Activated CD8-positive, alpha-beta memory T cell treated with anti-CD3 and anti-CD28 coated beads for 4 hours (primary cell): Measurements from ENCODE around the gene ZFAND3.

Experiments
- DNase-seq, 2 donors: peaks; one replicate each; pipeline ENCODE4 v3.0.0-alpha.2; 2020; ENCODE audit warnings: low read depth in 2 of 2

The ZFAND3 gene

DNA sequence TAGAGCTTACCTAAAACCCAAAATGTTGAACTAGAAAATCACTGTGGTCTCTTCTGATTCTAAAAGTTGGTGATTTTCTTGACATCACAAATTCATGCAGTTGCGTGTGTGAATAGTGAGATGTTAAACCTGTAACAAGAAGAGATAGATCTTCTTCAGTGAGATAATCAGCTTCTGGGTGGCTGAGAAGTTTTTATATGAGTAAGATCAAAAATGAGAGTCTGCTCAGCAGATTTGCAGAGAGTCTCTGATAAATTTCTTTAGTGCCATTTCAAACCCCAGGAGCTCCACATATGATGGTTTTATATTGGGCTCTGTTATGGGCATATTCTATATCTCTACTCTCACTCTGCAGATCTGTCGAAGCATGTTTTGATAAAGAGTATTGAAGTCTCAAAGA, 185.4 kb downstream of the ZFAND3 start:
- DNase-seq = no peak

DNA sequence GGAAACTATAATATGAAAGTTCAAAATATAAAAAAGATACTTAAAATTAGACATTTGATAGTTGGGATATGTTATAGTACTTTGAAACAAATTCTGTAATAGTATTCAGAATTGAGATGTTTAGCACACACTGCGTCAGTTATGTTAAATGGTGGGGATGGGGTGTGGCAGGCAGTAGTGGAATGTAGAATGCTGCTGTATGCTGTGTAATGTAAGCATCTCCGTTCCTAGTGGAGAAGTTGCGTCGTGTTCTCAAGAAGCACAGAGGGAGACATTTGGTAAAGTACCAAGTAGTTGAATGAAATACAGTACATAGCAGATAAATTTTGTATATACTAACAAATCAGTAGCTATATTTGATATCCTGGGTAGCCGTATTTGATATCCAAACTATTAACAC, 192.4 kb downstream of the ZFAND3 start:
- DNase-seq = no peak

DNA sequence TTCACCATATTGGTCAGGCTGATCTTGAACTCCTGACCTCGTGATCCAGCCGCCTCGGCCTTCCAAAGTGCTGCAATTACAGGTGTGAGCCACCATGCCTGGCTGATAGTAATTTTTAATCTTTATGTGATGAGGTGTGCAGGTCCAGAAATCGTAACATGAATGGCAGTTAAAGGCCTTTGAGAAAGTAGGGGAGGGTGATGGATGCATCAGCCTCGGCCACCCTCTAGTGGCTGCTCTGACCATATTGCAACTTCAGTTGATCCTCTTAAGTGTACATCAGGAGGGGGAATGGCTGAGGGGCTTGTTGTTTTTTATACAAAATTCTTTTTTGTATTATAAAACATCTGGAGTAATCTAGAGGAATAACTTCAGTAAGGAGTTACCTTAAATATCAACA, 193.0 kb downstream of the ZFAND3 start:
- no peak for DNase-seq

DNA sequence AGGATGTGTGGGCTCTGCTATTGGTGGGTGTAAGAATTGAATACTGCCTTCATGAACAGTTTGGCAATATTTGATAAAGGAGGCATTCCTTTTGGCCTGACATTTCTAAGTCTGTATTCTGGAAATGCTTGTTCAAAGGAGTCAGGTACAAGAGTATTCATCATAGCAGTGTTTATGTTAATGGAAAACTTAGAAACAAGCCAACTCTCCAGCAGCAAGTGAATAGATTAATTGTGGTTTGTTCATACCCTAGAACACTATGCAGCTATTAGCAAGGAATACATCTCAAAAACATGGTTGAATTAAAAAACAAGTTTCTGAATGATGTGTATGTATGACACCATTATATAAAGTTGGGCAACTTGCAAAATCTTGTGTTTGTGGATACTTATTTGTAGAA, 195.8 kb downstream of the ZFAND3 start:
- DNase-seq = no peak

DNA sequence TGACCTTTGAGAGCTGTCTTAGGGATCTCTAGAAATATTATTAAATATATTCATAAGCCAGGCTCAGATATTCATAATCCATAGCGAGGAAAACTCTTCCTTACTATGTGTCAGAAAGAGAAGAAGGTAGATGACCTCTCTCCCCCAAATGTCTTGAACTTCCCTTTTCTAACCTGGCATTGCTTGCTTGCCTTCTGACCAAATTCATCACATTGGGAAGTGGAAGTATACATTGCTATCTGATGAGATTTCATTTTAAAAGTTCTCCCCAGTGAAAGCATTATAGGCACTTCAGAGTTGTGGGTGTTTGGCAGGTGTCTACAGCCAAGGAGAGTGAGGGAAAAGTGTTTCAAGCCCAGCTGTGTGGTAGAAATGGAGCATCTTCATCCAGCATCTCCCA, 197.3 kb downstream of the ZFAND3 start:
- DNase-seq = no peak

DNA sequence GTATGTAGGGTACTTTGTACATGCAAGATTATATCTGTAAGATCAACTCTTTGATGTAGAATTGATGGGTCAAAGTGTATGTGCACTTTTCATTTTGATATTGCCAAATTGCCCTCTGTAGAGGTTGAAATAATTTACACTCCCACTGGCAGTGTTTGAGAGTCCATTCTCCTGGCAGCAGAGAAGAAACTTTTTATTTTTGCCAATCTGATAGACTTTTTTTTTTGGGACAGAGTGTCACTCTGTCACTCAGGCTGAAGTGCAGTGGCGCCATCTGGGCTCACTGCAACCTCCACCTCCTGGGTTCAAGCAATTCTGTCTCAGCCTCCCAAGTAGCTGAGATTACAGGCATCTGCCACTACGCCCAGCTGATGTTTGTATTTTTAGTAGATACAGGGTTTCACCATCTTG, 199.2 kb downstream of the ZFAND3 start:
- DNase-seq = no peak

DNA sequence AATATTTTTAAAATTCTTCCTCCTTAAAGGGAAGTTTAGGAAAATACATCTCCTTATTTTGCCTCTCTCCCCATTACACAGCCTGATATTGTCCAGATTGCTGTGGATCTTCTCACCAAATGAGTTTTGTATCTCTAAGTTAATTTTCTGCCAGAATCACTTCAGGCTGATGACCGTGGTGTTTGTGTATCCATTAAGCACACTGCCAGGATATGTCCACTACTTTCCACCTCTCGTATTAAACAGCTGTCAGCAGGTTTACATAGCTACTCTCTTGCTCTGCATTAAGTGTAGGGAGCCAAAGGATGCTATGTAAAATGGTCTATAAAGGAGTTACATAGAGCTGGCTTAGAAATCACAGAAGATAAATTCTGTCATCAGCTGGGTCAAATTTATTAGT, 201.1 kb downstream of the ZFAND3 start:
- DNase-seq = no peak

DNA sequence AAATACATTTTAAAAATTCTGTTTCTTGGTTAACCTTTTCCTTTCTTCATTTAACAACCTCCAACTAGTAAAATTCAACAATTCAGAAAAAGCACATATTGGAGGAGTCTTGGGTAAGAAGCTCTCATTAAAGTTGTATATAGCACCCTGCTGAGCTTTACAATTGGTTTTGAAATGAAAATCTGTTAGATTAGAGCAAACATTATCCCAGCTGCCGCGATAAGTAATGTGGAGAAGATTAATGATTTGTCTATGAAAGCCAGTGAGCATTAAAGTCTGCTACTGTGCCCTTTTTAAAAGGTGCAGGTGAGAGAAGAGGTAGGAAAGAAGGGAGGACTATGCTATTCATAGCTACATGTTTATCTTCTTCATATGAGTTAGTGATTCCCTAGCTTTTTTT, 201.5 kb downstream of the ZFAND3 start:
- no peak for DNase-seq

DNA sequence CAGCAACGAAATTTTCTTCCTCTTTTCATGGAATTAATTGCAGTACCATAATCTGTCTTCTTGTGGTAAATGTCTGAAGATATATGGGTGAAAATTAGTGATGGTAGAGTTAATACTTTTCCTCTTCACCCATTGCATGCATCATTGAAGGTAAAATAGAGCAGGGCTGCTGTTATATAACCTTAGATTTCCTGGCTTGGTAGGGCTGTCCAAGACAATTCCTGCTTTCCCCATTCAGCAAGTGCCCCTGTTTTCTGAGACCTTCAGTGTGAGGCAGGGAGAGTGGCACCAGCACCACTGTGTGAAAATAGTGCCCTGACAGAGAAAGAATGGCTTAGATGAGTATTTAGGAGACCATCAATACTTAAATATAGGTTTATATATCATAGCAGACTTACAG, 202.0 kb downstream of the ZFAND3 start:
- DNase-seq = no peak

DNA sequence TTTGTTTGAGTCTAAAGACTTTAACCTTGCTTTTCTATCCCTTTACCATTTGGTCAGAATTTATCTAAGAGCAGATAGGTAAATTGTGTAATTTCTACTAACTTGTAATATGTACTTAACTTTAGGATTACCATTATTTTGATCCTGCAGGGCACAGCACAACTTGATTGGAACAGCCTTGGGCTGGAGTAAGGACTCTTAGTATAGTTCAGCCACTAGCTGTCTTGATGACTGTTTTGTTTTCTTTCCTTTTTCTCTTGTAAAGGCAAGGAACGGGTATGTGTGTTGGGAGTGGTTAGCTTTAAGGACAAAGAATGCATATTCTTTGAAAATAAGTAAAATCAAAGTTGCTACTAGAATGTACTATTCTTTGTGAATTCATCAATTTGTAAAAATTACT, 203.2 kb downstream of the ZFAND3 start:
- DNase-seq = no peak

DNA sequence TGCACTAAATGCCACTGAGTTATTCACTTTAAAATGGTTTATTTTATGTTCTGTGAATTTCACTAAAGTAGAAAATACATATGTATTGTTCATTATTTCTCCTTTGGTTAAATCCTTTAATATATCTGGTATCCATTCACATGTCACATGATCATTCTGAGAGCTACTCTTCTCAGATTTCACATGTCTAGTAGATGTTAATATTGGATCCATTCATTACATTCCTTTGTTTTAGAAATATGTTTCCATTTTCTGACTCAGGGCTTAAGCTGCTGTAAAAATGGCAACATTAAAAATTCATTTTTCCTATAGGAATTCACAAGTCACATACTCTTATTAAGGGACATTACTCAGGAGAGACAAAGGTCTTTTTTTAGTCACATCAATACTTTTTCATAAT, 205.4 kb downstream of the ZFAND3 start:
- no peak for DNase-seq

DNA sequence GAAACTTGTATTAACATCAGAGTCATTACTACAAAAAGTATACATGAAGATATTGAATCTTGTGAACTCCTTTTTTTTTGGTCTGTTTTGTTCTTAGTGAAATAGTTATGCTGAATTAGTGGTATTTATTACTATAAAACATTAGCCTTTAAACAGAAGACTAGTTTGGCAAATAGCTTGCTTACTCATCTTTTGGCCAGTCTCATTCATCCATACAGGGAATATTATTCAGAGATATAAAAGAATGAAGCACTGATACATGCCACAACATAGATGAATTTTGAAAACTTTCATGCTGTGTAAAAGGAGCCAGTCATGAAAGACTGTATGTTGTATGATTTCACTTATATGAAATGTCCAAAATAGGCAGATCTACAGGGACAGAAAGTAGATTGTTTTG, 205.9 kb downstream of the ZFAND3 start:
- DNase-seq = no peak

DNA sequence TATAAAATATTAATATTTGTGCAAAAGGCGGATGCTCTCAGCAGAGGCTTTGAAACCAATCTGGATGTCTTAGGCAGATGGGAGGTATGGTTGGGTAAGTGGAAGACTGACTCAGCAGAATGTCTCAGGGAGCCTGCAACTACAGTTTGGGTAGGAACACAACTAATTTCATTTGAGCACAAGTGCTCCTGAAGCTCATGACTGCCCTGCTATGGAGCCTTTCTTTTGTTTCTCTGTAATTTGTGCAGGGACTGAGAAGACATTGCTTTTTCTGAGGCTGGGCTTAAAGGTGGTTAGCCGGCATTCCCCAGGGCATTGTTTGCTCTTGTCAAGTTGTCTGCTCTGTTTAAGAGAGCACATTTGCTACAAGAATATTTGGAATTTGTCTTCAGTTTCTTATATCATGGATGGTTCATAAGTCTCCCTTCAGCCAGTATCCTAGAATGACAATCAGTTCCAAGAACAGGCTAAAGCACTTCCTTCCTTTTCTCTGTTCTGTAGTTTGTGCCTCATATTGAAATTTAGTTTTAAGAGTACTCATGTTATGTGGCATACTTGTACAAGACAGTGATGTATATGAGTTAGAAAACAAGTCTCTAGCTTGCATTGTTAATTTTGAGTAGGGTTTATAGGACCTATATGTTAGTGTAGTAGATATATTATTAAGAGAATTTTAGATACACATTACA, 208.3 kb downstream of the ZFAND3 start:
- DNase-seq = no peak

DNA sequence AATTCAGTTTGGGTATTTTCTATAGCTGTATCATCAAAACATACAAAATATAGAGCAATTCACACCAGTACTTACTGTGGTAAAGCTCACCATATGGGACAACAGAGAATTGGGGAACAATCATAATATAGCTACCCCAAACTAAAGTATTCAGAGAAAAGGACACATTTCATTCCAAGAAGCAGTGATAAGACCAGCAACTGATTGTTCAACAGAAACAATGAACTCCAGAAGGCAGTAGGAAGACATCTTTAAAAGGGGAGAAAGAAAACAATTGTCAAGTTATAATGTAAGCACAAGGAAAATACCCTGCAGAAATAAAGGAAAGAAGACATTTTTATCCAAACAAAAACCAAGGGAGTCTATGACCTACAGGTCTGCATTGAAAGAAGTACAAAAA, 210.9 kb downstream of the ZFAND3 start:
- DNase-seq = no peak

DNA sequence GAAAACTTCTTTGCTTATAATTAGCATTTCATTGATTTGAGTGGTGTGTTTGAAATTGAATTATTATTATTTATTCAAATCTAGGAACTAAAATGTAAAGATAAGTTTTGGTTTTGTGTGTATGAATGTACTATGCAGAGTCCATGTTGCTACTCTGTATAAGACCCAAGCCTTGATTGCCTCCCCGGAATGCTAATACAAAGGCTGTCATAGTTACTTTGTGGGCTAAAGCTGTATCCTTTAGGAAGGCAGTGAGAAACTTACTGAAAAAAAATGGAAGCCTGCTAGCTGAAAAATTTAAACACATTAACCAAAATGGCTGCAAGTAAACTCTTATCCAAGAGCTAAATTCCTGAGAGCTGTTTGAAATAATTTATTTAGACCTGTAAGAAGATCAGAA, 213.3 kb downstream of the ZFAND3 start:
- no peak for DNase-seq

DNA sequence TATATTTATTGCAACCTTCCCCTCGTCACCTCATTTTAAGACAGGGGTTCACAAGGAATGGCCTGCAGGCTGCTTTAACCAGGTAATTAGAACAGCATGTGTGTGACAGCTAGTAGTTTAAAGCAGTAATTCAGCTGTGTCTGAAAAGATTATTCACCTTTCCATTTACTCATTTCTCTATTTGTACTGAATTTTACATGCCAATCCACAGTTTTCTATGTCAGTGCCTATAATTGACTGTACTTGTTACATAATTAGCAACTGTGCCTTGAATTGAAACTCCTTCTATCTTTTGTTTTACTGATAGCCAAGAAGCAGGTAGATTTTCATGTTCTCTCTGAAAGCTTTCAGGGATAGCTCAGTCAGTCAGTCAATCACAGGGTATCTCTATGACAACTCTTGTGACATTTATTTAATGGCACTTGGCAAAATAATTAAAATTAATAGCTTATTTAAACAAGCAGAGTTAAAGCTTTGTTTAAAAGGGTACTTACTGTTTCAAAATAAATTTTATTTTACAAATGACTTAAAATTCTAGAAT, 214.0 kb downstream of the ZFAND3 start:
- no peak for DNase-seq

DNA sequence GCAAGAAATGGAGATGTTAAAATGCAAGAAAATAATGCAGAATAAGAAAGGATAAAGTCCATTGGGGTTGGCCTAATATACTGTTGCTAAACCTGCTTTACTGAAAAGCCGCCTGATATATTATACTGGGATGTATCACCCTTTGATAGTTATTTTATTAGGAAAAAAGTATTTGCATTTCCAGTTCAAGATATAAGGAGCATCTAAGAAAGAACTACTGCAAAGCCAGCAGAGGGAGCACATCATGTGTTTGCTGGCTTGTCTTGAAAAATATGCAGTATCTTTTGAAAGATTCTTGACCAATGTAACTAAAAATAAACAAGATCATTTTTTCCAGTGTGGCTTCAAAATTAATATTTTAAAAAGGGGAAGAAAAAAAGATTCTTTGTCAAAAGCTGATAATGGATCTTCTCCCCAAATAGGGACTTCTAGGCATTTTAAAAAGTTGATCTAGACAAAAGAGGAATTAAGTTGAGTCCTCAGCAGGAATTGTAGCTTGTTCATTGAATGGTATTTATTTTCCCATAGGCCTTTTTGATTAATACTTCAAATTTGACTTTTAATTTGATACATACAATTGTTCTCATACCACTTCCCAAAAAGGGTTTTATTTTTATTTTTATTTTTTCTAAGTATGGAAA, 214.9 kb downstream of the ZFAND3 start:
- no peak for DNase-seq

DNA sequence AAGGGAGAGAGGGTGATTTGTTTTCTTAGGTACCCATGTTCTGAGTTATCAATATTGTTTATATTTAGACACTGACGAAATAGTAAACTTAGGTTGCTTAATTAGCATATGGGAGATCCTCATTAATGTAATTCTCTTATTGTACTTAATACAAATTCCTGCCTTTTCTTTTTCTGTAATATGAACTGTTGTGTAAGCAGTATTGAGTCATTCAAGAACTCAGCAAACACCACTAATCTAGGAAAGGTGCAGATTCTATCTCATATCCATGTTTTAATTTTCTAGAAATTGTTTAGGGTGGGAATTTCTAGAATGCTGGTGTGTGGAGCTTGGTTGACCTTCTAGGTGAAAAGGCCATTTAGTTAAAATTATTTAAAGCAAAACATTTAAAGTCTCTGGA, 216.0 kb downstream of the ZFAND3 start:
- DNase-seq = no peak

DNA sequence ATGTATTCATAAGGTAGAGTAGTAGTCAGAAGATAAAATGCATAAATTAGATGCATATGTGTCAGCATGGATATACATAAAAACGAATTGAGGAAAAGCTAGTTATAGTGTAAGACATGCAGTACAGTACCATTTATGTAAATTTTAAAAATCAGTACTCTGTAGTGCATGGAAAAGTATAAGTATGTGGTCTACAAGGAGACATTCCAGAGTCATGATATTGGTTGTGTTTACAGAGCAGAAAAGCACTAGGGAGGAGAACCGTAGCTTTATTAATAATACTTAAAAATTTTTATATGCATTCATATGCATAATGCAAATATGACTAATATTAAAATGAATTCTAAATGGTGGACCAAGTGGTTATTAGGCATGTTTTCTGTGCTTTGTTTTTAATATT, 220.0 kb downstream of the ZFAND3 start:
- no peak for DNase-seq

DNA sequence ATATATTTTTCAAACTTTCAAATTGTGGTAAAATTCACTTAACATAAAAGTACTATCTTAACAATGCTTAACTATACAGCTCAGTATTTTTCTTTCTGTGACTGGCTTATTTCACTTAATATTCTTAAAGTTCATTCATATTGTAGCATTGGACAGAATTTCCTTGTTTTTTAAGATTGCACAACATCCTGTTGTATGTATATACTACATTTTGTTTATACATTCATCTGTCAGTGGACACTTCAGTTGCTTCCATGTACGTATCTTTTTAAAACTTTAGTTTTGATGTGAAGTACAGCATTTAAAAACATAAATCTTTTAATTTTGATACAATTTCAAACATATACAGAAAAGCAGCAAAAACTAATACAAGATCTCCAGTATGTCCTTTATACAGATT, 220.7 kb downstream of the ZFAND3 start:
- DNase-seq = no peak

DNA sequence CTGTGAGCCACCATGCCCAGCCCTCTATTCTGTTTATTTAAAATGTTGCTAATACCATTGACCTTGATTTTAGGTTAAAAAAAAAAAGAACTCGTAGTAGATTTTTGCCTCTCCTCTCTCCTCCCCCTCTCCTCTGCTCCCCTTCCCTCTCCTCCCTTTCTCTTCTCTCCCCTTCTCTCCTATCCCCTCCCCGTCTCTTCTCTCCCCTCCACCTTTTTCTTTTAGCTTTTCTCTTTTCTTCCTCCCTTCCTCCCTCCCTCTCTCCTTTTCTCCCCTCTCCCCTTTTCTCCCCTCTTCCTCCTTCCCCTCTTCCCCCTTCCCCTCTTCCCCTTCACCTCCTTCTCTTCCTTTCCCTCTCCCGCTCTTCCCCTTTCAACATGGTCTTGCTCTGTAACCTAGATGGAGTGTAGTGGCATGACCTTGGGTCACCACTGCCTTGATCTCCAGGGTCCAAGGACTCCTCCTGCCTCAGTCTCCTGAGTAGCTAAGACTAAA, 223.8 kb downstream of the ZFAND3 start:
- no peak for DNase-seq

DNA sequence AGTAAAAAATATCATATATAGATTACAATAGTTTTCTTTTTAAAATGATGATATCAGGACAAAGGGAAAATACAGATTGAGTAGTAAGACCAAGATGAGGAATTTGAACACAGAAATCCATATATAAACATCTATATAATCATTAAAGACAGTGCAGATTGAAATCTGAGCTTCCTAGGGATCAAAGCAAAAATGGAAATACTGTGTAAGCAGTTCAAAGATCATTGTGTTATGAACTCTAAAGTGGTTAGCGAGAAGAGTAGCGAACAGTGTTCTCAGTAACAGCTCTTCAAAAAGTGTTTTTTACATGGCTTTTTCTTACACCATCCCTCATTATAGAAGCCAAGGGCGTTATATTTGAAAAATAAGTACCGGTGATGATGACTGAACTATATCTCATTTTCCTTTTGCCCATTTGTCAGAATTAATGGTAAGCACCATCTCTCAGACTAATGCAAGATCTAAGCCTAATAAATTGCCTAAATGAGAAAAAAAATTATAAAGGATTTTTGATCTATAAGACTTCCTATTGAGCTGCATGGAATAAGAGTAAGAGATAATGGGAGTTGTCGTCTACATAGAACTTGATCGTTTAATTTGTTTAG, 226.3 kb downstream of the ZFAND3 start:
- no peak for DNase-seq

DNA sequence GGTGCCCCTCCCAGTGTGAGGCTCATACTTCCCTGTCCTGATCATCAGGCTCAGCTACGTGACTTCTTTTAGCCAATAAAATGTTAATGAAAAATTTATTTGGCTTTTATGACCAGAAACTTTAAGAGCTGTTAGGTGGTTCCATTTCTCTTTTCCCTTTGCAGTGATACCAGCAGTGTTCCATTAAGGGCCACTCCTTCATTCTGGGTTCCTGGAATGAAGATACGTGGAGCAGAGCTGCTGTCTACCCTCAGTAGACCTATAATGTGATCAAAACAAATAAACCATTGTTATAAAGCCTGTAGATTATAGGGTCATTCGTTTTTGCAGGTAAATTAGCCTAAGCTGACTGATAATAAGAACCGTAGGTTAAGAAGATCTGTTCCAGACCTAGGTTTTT, 228.0 kb downstream of the ZFAND3 start:
- DNase-seq = no peak
